Neural progenitor cell (in vitro differentiated cells): ENCODE results near the gene AMOTL2.

ENCODE experiments used
- EZH2 ChIP-seq: fragments of 200-600 bp; sonication (generic); IDR thresholded peaks from 2 replicates; pipeline ENCODE4 v1.6.1; 2017; ENCODE audit warnings: antibody characterized with exemption, mild to moderate bottlenecking, moderate library complexity
- TF ChIP-seq, protein P1 (sequence below): fragments of 200-600 bp; sonication (generic); IDR thresholded peaks from 2 replicates; pipeline ENCODE4 v1.5.1; 2017; ENCODE audit warnings: antibody characterized with exemption, mild to moderate bottlenecking

DNA sequence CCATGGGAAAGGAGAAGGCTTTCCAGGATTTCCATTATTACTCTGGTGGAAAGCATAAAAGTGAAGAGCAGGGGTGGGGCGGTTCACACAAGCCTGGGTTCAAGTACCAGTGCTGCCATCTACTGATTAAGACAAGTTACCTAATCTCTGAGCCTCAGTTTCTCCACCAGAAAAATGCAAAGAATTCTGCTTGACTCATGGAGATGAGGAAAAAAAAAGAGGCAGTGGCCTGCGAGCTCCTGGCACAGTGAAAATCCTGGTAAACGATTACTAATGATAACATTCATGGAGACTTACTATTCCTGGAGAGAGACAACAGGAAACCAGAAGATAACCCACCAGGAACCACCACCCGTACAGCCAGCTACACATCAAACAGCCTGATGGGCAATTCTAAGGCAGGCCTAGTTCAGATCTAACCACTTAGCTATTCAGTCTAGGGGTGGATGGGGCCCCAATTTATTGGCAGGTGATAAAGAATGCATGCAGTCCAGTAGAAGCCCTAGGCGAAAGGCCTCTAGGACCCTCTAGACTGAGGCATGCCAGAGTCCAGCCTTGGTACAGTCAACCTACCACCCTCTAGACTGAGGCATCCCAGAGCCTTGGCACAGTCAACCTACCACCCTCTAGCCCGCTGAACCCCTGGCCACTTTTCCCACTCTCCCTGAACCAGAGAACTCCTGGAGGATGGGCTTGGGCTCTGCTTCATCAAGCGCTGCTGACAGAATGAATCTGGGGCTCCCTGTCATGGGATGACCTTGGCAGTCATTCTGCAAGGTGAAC, 2.5 kb downstream of the AMOTL2 start:
- TF ChIP-seq, protein P1, sequence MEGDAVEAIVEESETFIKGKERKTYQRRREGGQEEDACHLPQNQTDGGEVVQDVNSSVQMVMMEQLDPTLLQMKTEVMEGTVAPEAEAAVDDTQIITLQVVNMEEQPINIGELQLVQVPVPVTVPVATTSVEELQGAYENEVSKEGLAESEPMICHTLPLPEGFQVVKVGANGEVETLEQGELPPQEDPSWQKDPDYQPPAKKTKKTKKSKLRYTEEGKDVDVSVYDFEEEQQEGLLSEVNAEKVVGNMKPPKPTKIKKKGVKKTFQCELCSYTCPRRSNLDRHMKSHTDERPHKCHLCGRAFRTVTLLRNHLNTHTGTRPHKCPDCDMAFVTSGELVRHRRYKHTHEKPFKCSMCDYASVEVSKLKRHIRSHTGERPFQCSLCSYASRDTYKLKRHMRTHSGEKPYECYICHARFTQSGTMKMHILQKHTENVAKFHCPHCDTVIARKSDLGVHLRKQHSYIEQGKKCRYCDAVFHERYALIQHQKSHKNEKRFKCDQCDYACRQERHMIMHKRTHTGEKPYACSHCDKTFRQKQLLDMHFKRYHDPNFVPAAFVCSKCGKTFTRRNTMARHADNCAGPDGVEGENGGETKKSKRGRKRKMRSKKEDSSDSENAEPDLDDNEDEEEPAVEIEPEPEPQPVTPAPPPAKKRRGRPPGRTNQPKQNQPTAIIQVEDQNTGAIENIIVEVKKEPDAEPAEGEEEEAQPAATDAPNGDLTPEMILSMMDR = no peak
- TF ChIP-seq EZH2 = no peak
